Activated T-cell treated with anti-CD3 and anti-CD28 coated beads, Interleukin-2, amount 50 U/mL, for 24 hours (primary cell): ENCODE results near the gene OSBP.
A peak's percentile ranks its signal among the peaks of the same experiment; 100 is the strongest.
"Not testable (repeated sequence)": the region's sequence is repeated elsewhere in the genome, so short reads cannot be mapped to it uniquely, and the experiment has no call there.

ENCODE experiments used
- DNase-seq: peaks from one replicate; pipeline ENCODE4 v3.0.0-alpha.2; 2020
- H3K27ac Mint-ChIP-seq: 2 replicates; pipeline ENCODE4 v1.8.0; 2020; ENCODE audit warnings: mild to moderate bottlenecking, mixed read lengths
- H3K27me3 Mint-ChIP-seq: 2 replicates; pipeline ENCODE4 v1.8.0; 2020; ENCODE audit warnings: mixed read lengths
- H3K36me3 Mint-ChIP-seq: 2 replicates; pipeline ENCODE4 v1.8.0; 2020; ENCODE audit warnings: low read depth, mixed read lengths
- H3K4me1 Mint-ChIP-seq: 2 replicates; pipeline ENCODE4 v1.8.0; 2020; ENCODE audit warnings: low read depth, mixed read lengths
- H3K4me3 Mint-ChIP-seq: 2 replicates; pipeline ENCODE4 v1.8.0; 2020; ENCODE audit warnings: mild to moderate bottlenecking, moderate library complexity, mixed read lengths
- H3K9me3 Mint-ChIP-seq: 2 replicates; pipeline ENCODE4 v1.8.0; 2020; ENCODE audit warnings: mixed read lengths

Gene OSBP

DNA sequence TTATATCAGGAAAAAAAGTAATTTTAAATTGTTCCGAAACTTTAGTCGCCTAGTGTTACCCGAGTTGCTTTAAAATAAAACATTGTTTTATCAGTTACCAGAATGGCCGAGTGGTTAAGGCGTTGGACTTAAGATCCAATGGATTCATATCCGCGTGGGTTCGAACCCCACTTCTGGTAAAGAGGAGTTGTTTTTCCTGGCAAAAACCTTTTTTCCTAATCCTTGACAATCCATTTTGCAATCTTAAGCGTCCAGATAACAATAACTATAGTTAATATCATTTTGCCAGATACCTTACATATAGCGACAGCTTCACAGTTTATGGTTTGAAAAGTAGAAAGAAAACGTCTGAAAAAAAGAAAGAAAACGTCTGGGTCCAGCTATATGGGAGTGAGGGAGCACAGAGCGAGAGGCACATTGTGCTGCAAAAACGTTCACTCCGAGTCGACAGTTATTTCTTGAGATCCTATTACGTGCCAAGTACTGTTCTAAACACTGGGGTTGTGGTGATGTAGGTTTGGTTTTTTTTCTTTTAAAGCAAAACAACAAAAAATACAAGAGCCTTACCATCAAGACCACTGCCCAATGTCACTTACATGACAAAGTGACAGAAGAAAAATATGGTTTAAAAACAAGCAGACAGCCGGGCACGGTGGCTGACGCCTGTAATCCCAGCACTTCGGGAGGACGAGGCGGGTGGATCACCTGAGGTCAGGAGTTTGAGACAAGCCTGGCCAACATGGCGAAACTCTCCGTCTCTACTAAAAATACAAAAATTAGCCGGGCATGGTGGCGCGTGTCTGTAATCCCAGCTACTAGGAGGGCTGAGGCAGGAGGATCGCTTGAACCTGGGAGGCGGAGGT lies 63.7 kb downstream of the OSBP start:
- Mint-ChIP-seq H3K4me1 (peaks cover 52% of the 10 kb centered on the region), H3K9me3 (no peaks in the 10 kb centered on the region), H3K27me3 (peaks cover 3% of the 10 kb centered on the region), H3K4me3 (peak overlapping the region; percentile 83), H3K27ac (peak overlapping the region; percentile 98), H3K36me3 (peaks cover 1% of the 10 kb centered on the region)
- no peak for DNase-seq

DNA sequence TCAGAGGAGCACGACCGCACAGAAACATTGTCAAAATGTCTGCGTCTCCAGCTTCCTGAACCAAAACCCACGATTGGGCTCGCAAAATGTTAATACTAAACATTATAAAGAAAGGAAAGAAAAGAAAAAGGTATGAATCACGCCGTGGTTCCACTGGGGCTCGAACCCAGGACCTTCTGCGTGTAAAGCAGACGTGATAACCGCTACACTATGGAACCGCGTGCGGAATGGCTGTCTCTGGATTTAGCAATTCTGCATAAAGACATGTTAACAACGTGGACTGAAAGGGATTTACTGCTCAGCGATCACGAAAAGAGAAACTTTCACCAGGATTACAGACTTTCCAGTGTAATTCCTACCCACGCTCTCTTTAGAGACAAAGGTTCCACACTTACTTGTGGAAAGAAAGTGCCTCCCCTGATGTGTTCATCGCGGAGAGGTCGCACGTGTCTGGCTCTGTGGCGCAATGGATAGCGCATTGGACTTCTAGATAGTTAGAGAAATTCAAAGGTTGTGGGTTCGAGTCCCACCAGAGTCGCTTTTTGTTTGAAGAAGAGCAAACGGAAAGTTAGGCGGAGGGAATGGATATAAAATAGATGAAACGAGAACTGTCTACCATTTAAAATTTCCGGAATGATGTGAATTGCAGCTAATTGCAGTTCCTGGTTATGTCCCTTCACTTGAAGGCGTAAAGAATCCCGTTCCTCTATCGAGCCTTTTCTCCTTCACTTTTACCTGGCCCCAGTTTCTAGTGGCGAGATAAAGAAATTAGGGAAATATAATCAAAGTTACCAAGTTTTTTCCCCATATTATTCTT lies 64.5 kb downstream of the OSBP start:
- peaks cover 44% of the 10 kb centered on the region for H3K4me1 Mint-ChIP-seq
- peak overlapping the region; percentile 98 for H3K27ac Mint-ChIP-seq
- H3K9me3 Mint-ChIP-seq = no peaks in the 10 kb centered on the region
- H3K4me3 Mint-ChIP-seq = peak overlapping the region; percentile 83
- H3K27me3 Mint-ChIP-seq = peaks cover 3% of the 10 kb centered on the region
- H3K36me3 Mint-ChIP-seq = peaks cover 1% of the 10 kb centered on the region
- DNase-seq = peak; percentile 86

DNA sequence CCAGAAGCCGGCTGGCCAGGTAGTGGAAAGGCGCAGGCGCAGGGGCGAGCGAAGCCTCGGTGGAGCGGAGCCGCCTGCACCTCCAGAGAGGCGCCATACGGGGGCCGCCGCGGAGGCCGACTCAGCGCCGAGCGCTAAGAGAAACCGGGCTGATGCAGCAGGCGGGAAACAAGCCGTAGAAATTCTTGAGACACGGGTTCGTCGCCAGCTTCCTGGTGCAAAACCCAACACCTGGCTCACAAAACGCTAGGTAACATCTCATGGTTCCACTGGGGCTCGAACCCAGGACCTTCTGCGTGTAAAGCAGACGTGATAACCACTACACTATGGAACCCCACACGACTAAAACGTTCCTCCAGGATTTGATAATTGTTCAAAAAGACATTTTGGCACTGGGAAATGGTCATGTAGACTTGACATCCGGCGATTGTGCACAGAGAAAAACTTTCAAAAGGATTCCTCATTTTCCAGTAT lies 65.2 kb downstream of the OSBP start:
- Mint-ChIP-seq H3K27me3 (peaks cover 3% of the 10 kb centered on the region), H3K36me3 (peaks cover 1% of the 10 kb centered on the region), H3K4me1 (peaks cover 41% of the 10 kb centered on the region), H3K27ac (peak overlapping the region; percentile 98), H3K4me3 (peak overlapping the region; percentile 83), H3K9me3 (no peaks in the 10 kb centered on the region)
- DNase-seq = peak; percentile 93

DNA sequence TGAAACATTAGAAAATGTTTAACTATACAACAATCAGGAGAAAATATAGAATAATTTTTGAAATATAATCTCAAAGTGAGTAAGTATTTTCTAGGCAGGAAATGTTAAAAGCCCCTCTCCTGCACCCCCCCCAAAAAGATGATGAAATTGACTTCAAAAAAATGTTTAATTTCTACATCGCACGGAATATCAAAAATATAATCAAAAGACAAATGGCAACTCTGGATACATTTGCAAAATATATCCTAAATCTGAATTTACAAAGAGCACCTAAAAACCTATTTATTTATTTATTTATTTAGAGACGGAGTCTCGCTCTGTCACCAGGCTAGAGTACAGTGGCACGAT lies 67.3 kb downstream of the OSBP start:
- no peak overlapping the region for H3K27ac Mint-ChIP-seq
- DNase-seq = no peak
- H3K9me3 Mint-ChIP-seq = no peaks in the 10 kb centered on the region
- H3K4me3 Mint-ChIP-seq = no peak overlapping the region
- H3K27me3 Mint-ChIP-seq = peaks cover 3% of the 10 kb centered on the region
- peaks cover 1% of the 10 kb centered on the region for H3K36me3 Mint-ChIP-seq
- peaks cover 43% of the 10 kb centered on the region for H3K4me1 Mint-ChIP-seq

- DNase-seq, H3K27me3 Mint-ChIP-seq, H3K36me3 Mint-ChIP-seq, H3K27ac Mint-ChIP-seq, H3K4me3 Mint-ChIP-seq, H3K9me3 Mint-ChIP-seq: not testable (repeated sequence)
- H3K4me1 Mint-ChIP-seq = peaks cover 42% of the 10 kb centered on the region
Observed at GRCh38 chr11:59547605-59548308, 67.8 kb downstream of the OSBP start.

DNA sequence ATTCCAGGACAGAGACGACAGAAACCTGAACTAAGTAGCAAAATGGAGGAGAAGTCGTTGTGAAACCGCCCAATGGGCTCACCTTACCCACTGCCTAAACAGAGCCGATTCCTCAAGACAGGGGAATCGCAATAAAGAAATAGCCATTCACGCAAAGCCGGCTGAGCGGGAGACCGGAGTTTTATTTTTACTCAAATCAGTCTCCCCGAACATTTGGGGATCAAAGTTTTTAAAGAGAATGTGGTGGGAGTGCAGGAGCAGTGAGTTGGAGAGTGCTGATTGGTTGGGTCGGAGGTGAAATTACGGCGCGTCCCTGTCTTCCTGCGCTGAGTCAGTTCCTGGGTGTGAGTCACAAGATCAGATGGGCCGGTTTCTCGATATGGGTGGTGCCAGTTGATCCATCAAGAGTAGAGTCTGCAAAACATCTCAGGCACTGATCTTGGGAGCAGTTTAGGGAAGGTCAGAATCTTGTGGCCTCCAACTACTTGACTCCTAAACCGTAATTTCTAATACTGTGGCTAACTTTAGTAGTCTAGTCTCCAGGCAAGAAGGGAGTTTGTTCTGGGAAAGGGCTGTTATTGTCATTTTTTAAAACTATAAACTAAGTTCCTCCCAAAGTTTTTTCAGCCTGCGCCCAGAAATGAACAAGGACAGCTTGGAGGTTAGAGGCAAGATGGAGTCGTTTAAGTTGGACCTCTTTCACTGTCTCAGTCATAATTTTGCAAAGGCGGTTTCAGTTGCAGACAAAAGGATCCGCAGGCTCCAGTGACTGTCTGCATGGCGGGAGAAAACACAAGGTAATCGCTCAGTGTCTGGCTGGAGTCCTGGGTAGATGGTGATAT lies 70.2 kb downstream of the OSBP start:
- Mint-ChIP-seq H3K36me3 (peaks cover 1% of the 10 kb centered on the region), H3K27ac (no peak overlapping the region), H3K4me1 (peaks cover 26% of the 10 kb centered on the region), H3K9me3 (no peaks in the 10 kb centered on the region), H3K4me3 (no peak overlapping the region), H3K27me3 (no peaks in the 10 kb centered on the region)
- DNase-seq = no peak

DNA sequence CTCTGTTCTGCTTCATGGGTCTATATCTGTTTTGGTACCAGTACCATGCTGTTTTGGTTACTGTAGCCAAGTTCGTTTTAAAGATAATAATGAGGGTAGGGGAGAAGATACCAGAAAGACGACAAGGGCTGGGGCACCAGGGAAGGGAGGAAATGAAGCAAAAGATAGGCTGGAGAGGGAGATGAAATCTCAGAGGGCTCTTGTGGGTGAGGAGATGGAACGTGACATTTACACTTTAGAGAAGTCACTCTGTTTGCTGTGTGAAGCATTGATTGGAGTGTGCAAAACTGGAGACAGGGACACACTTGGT lies 70.8 kb downstream of the OSBP start:
- no peaks in the 10 kb centered on the region for H3K9me3 Mint-ChIP-seq
- H3K4me3 Mint-ChIP-seq = no peak overlapping the region
- H3K36me3 Mint-ChIP-seq = no peaks in the 10 kb centered on the region
- H3K27me3 Mint-ChIP-seq = no peaks in the 10 kb centered on the region
- H3K4me1 Mint-ChIP-seq = peaks cover 23% of the 10 kb centered on the region
- DNase-seq = no peak
- H3K27ac Mint-ChIP-seq = no peak overlapping the region

GRCh38 chr11:59543713-59544112 lies 71.9 kb downstream of the OSBP start:
- H3K27ac Mint-ChIP-seq, H3K36me3 Mint-ChIP-seq, DNase-seq, H3K27me3 Mint-ChIP-seq, H3K4me3 Mint-ChIP-seq, H3K9me3 Mint-ChIP-seq: not testable (repeated sequence)
- H3K4me1 Mint-ChIP-seq = peaks cover 14% of the 10 kb centered on the region

DNA sequence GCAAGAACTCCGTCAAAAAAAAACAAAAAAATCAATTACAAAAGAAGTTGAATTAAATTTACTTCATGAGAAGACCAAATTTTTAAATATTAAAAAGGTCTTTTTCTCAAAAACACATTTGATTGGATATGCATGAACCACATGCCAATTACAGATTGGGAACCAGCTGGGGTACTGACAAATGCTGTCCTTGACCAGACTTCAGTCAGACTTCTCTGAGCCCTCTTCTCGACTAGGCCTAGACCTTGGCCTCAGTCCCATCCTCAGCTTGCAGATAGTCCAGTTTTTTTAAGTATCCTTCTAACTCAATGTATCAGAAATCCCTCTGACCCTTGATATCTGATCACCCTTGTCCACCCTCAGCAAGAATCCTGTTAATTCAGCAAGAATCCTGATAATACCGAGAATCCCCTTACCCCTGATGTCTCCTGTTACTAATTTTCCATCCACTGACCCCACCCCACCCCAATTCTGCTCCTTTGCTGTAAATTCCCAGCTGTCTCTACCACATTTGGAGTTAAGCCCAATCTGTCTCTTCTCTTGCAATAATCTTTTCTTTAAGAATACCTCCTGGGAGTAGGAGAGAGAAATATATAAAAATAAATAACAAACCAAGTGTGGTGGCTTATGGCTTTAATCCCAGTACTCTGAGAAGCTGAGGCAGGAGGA lies 73.3 kb downstream of the OSBP start:
- Mint-ChIP-seq H3K4me1 (peaks cover 20% of the 10 kb centered on the region), H3K27me3 (no peaks in the 10 kb centered on the region), H3K9me3 (no peaks in the 10 kb centered on the region), H3K4me3 (no peak overlapping the region), H3K36me3 (no peaks in the 10 kb centered on the region), H3K27ac (no peak overlapping the region)
- no peak for DNase-seq

- Mint-ChIP-seq H3K9me3 (no peaks in the 10 kb centered on the region), H3K27ac (no peak overlapping the region), H3K4me3 (no peak overlapping the region), H3K27me3 (no peaks in the 10 kb centered on the region), H3K4me1 (peaks cover 13% of the 10 kb centered on the region), H3K36me3 (no peaks in the 10 kb centered on the region)
- DNase-seq = no peak
Observed at GRCh38 chr11:59534676-59535075, 80.9 kb downstream of the OSBP start.

DNA sequence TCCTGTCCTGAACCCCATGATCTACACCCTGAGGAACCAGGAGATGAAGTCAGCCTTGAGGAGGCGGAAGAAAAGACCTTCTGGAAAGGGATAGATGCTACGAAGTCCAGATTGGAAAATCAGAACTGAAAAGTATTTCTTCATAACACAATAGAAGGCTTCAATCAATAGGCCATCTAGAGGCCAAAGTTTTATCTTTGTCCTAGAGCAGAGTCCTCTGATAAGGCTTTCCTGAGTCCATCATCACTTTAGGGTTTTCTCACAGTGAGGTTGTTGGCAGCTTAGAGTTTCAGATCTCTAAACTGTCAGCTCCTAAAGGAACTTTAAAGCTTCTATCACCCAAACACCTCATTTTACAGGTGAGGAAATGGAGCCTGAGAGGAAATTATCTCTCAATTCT lies 83.0 kb downstream of the OSBP start:
- H3K4me3 Mint-ChIP-seq = no peak overlapping the region
- H3K9me3 Mint-ChIP-seq = no peaks in the 10 kb centered on the region
- no peaks in the 10 kb centered on the region for H3K27me3 Mint-ChIP-seq
- no peaks in the 10 kb centered on the region for H3K36me3 Mint-ChIP-seq
- H3K4me1 Mint-ChIP-seq = peaks cover 8% of the 10 kb centered on the region
- no peak overlapping the region for H3K27ac Mint-ChIP-seq
- no peak for DNase-seq

DNA sequence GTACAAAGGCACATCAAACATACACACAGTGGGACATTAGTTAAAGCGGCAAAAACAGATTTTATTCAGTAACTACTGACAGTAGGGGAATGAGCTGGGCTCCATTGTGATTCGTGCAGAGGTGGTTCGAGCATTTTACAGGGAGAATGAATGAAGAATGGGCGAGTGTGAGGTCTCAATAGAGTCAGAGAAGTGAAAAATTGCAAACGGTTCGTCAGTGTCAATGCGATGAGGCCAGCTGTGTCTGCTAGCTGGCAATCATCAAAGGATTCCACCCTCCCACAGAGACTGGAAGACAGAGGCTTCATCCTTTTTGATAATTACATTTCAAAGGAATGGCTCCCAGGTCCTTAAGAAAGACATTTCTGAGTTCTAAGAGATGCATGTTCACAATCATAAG lies 86.9 kb downstream of the OSBP start:
- peaks cover 7% of the 10 kb centered on the region for H3K27me3 Mint-ChIP-seq
- no peak overlapping the region for H3K27ac Mint-ChIP-seq
- DNase-seq = no peak
- no peaks in the 10 kb centered on the region for H3K36me3 Mint-ChIP-seq
- H3K9me3 Mint-ChIP-seq = no peaks in the 10 kb centered on the region
- H3K4me1 Mint-ChIP-seq = no peaks in the 10 kb centered on the region
- no peak overlapping the region for H3K4me3 Mint-ChIP-seq
